Astrocyte (in vitro differentiated cells and primary cell): ENCODE data around the gene MYO5B. TPM values are rescaled to one million over a fixed set of nuclear protein-coding genes. Genes with fewer than 3 reads are reported as not detected.

Experiments used
- DNase-seq: peaks from one replicate; pipeline ENCODE4 v3.0.0-alpha.2; 2010; ENCODE audit warnings: low read depth
- FAIRE-seq: peaks from 2 replicates; lab custom pipeline; 2011; peaks lifted over from hg19 to GRCh38; lab: Jason Lieb, UNC
- H2AFZ ChIP-seq: 2 replicates; pipeline ENCODE4 v1.6.0; 2012; ENCODE audit warnings: low read depth, low read length, inconsistent platforms
- H3K27ac ChIP-seq: 2 replicates; pipeline ENCODE4 v1.5.1; 2011; ENCODE audit warnings: low read depth, low read length, inconsistent platforms
- H3K27me3 ChIP-seq: 2 replicates; pipeline ENCODE4 v1.6.0; 2011; ENCODE audit warnings: low read length, inconsistent platforms; ENCODE audit not compliant: insufficient read depth
- H3K36me3 ChIP-seq: 2 replicates; pipeline ENCODE4 v1.5.1; 2011; ENCODE audit warnings: low read length, inconsistent platforms; ENCODE audit not compliant: insufficient read depth
- H3K4me1 ChIP-seq: 2 replicates; pipeline ENCODE4 v1.5.1; 2011; ENCODE audit warnings: low read length, inconsistent platforms; ENCODE audit not compliant: insufficient read depth
- H3K4me2 ChIP-seq: 2 replicates; pipeline ENCODE4 v1.6.0; 2012; ENCODE audit warnings: low read length, inconsistent platforms
- H3K4me3 ChIP-seq: 2 replicates; pipeline ENCODE4 v1.5.1; 2011; ENCODE audit warnings: low read depth, mild to moderate bottlenecking, low read length, inconsistent platforms; ENCODE audit not compliant: insufficient read depth
- H3K79me2 ChIP-seq: 2 replicates; pipeline ENCODE4 v1.6.0; 2012; ENCODE audit warnings: mild to moderate bottlenecking, low read length, inconsistent platforms; ENCODE audit not compliant: insufficient read depth
- H3K9ac ChIP-seq: 2 replicates; pipeline ENCODE4 v1.6.0; 2012; ENCODE audit warnings: mild to moderate bottlenecking, low read length, inconsistent platforms
- H3K9me3 ChIP-seq: 2 replicates; pipeline ENCODE4 v1.5.1; 2012; ENCODE audit warnings: low read depth, mild to moderate bottlenecking, low read length, inconsistent platforms; ENCODE audit not compliant: insufficient read depth
- H4K20me1 ChIP-seq: 2 replicates; pipeline ENCODE4 v1.6.0; 2012; ENCODE audit warnings: low read length, inconsistent platforms; ENCODE audit not compliant: insufficient read depth
- H3K27ac Mint-ChIP-seq: one replicate; pipeline ENCODE4 v1.8.0; 2021; ENCODE audit warnings: mild to moderate bottlenecking, mixed read lengths; ENCODE audit not compliant: unreplicated experiment
- H3K27me3 Mint-ChIP-seq: one replicate; pipeline ENCODE4 v1.8.0; 2021; ENCODE audit warnings: low read depth, mixed read lengths; ENCODE audit not compliant: unreplicated experiment
- H3K36me3 Mint-ChIP-seq: one replicate; pipeline ENCODE4 v1.8.0; 2021; ENCODE audit warnings: low read depth, mixed read lengths; ENCODE audit not compliant: unreplicated experiment
- H3K4me1 Mint-ChIP-seq: one replicate; pipeline ENCODE4 v1.8.0; 2021; ENCODE audit warnings: low read depth, mixed read lengths; ENCODE audit not compliant: unreplicated experiment
- H3K4me3 Mint-ChIP-seq: one replicate; pipeline ENCODE4 v1.8.0; 2021; ENCODE audit warnings: mild to moderate bottlenecking, moderate library complexity, mixed read lengths; ENCODE audit not compliant: unreplicated experiment
- H3K9me3 Mint-ChIP-seq: one replicate; pipeline ENCODE4 v1.8.0; 2021; ENCODE audit warnings: mild to moderate bottlenecking, mixed read lengths; ENCODE audit not compliant: unreplicated experiment
- EZH2 ChIP-seq: IDR thresholded peaks from 2 replicates; pipeline ENCODE4 v1.6.1; 2012; ENCODE audit warnings: mild to moderate bottlenecking, low read length, inconsistent platforms; ENCODE audit not compliant: insufficient read depth
- total RNA-seq: library from RNA; stranded (reverse); gene quantifications from 2 replicates; pipeline ENCODE4 v1.2.1, GENCODE V29; 2021
- TF ChIP-seq, protein P1 (sequence below): IDR thresholded peaks from 2 replicates; pipeline ENCODE4 v1.5.1; 2011; ENCODE audit warnings: low read depth, mild to moderate bottlenecking, inconsistent platforms, low read length, moderate library complexity; ENCODE audit not compliant: insufficient read depth

Gene MYO5B
- total RNA-seq, 1 donor from 2014 or later = 8.3 TPM

DNA sequence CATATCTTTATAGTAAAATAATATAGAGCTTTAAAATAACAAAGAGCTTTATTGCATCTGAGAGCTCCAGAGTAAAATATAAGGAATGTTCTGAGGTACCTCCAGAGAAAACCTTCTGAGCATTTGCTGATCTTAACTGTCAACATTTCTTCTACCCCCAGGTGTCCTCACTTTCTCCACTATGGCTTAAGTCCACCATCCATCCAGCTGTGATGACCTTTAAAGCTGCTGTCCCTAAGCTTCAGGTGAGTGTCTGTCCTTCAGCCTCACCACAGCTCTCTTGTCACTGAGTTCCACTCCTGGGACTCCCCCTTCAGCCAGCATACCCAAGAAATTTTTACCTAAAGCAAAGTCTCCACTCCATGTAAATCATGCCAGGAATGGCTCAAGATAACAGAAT is 137.9 kb downstream of the MYO5B start:
- no peak for FAIRE-seq
- no peak overlapping the region for H2AFZ ChIP-seq
- H3K4me1 Mint-ChIP-seq = no peaks in the 10 kb centered on the region
- H3K9ac ChIP-seq = no peak overlapping the region
- H3K4me1 ChIP-seq = no peaks in the 10 kb centered on the region
- H4K20me1 ChIP-seq = no peaks in the 10 kb centered on the region
- TF ChIP-seq, protein P1, sequence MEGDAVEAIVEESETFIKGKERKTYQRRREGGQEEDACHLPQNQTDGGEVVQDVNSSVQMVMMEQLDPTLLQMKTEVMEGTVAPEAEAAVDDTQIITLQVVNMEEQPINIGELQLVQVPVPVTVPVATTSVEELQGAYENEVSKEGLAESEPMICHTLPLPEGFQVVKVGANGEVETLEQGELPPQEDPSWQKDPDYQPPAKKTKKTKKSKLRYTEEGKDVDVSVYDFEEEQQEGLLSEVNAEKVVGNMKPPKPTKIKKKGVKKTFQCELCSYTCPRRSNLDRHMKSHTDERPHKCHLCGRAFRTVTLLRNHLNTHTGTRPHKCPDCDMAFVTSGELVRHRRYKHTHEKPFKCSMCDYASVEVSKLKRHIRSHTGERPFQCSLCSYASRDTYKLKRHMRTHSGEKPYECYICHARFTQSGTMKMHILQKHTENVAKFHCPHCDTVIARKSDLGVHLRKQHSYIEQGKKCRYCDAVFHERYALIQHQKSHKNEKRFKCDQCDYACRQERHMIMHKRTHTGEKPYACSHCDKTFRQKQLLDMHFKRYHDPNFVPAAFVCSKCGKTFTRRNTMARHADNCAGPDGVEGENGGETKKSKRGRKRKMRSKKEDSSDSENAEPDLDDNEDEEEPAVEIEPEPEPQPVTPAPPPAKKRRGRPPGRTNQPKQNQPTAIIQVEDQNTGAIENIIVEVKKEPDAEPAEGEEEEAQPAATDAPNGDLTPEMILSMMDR = no peak
- TF ChIP-seq EZH2 = no peak
- H3K4me2 ChIP-seq = no peak overlapping the region
- H3K4me3 Mint-ChIP-seq = no peak overlapping the region
- H3K27me3 Mint-ChIP-seq = peaks cover 8% of the 10 kb centered on the region
- H3K36me3 Mint-ChIP-seq = no peaks in the 10 kb centered on the region
- no peak overlapping the region for H3K27ac ChIP-seq
- no peak for DNase-seq
- peaks cover 9% of the 10 kb centered on the region for H3K27me3 ChIP-seq
- no peaks in the 10 kb centered on the region for H3K36me3 ChIP-seq
- no peak overlapping the region for H3K4me3 ChIP-seq
- no peaks in the 10 kb centered on the region for H3K9me3 Mint-ChIP-seq
- no peaks in the 10 kb centered on the region for H3K9me3 ChIP-seq
- no peaks in the 10 kb centered on the region for H3K79me2 ChIP-seq
- H3K27ac Mint-ChIP-seq = no peak overlapping the region

DNA sequence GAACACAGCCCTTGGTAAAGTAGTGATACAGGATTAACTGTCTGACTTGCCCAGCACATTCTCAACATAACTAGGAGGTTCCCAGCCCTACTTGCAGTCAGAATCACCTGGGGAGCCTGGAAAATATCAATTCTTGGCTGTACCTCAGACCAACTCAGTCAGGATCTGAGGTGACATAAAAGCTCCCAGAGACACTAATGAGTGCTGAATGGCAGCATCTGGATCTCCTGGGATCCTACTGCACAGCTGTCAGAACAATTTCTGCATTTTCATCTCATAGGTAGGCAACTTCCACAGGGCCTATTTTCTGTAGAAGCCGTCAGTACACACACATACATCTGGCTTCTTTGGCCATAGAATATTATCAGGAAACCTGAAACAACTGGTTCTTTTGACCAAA is 138.8 kb downstream of the MYO5B start:
- Histone ChIP-seq H3K4me3 (no peak overlapping the region), H3K27ac (no peak overlapping the region), H4K20me1 (no peaks in the 10 kb centered on the region), H3K9ac (no peak overlapping the region), H3K4me2 (no peak overlapping the region), H3K27me3 (peaks cover 9% of the 10 kb centered on the region), H2AFZ (no peak overlapping the region), H3K36me3 (no peaks in the 10 kb centered on the region), H3K79me2 (no peaks in the 10 kb centered on the region), H3K9me3 (no peaks in the 10 kb centered on the region), H3K4me1 (no peaks in the 10 kb centered on the region)
- H3K27ac Mint-ChIP-seq = no peak overlapping the region
- no peak for TF ChIP-seq EZH2
- TF ChIP-seq, protein P1 = no peak
- no peaks in the 10 kb centered on the region for H3K4me1 Mint-ChIP-seq
- no peaks in the 10 kb centered on the region for H3K9me3 Mint-ChIP-seq
- H3K4me3 Mint-ChIP-seq = no peak overlapping the region
- peaks cover 8% of the 10 kb centered on the region for H3K27me3 Mint-ChIP-seq
- DNase-seq = no peak
- no peaks in the 10 kb centered on the region for H3K36me3 Mint-ChIP-seq
- FAIRE-seq = no peak

DNA sequence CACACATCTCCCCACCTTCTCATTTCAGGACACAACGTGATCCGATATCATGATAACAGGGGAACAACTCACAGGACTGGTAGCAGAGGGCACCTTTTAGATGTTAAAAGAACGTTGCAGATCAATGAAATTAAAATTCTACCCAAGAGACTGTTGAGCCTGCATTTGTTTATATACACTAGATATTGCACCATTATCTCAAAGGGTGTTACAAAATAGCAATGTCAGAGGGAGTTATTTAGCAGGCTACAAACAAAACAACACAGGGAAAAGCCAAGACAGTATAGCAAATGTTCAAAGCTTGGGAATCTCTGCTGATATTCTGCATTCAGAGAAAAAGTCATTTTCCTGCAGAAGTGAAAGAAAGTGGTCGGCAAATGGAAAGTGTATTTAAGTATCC is 139.5 kb downstream of the MYO5B start:
- Histone ChIP-seq H3K27me3 (peaks cover 9% of the 10 kb centered on the region), H3K79me2 (no peaks in the 10 kb centered on the region), H3K9me3 (no peaks in the 10 kb centered on the region), H3K27ac (no peak overlapping the region), H3K4me1 (no peaks in the 10 kb centered on the region), H4K20me1 (no peaks in the 10 kb centered on the region), H3K36me3 (no peaks in the 10 kb centered on the region), H2AFZ (no peak overlapping the region), H3K9ac (no peak overlapping the region), H3K4me3 (no peak overlapping the region), H3K4me2 (no peak overlapping the region)
- H3K4me3 Mint-ChIP-seq = no peak overlapping the region
- H3K27me3 Mint-ChIP-seq = peaks cover 8% of the 10 kb centered on the region
- no peaks in the 10 kb centered on the region for H3K9me3 Mint-ChIP-seq
- no peak for DNase-seq
- no peaks in the 10 kb centered on the region for H3K4me1 Mint-ChIP-seq
- H3K36me3 Mint-ChIP-seq = no peaks in the 10 kb centered on the region
- no peak overlapping the region for H3K27ac Mint-ChIP-seq
- TF ChIP-seq, protein P1 = no peak
- no peak for TF ChIP-seq EZH2
- no peak for FAIRE-seq
